Measurements from ENCODE around the gene MUTYH. TPM values are rescaled to one million over a fixed set of nuclear protein-coding genes. Genes with fewer than 3 reads are reported as not detected.

The MUTYH gene
- total RNA-seq, 4 donors from 2014 or later: 34.7 to 62.2 (median 46.0) TPM

GRCh38 chr1:45375104-45376090, 35.2 kb upstream of the MUTYH start:
- Histone ChIP-seq H3K36me3 (no peaks in the 10 kb centered on the region), H3K4me1 (peaks cover 0 to 22% (median 4%) of the 10 kb centered on the region in 4 donors), H3K9me3 (no peaks in the 10 kb centered on the region), H3K27ac (peak overlapping the region in 1 of 4 donors; percentile 55), H3K27me3 (no peaks in the 10 kb centered on the region), H3K4me3 (no peak overlapping the region)
- TF ChIP-seq EP300 (IDR thresholded peaks at IDR 0.05) (no peak), CTCF (IDR thresholded peaks at IDR 0.05) (no peak), POLR2A (IDR thresholded peaks at IDR 0.05) (no peak)
- no peak for DNase-seq (ENCODE audit: low spot score in 2 of 2)
- 58 to 64% methylated on average over 3 of the region's 3 CpGs for WGBS, 2 donors

- Histone ChIP-seq H3K9me3 (no peaks in the 10 kb centered on the region), H3K4me1 (peaks cover 0 to 22% (median 4%) of the 10 kb centered on the region in 4 donors), H3K27ac (peak overlapping the region in 1 of 4 donors; percentile 43), H3K36me3 (no peaks in the 10 kb centered on the region), H3K4me3 (no peak overlapping the region), H3K27me3 (no peaks in the 10 kb centered on the region)
- no peak for DNase-seq (ENCODE audit: low spot score in 2 of 2)
- TF ChIP-seq CTCF (IDR thresholded peaks at IDR 0.05) (no peak), POLR2A (IDR thresholded peaks at IDR 0.05) (no peak), EP300 (IDR thresholded peaks at IDR 0.05) (no peak)
Observed at GRCh38 chr1:45373573-45373972, 33.3 kb upstream of the MUTYH start.

DNA sequence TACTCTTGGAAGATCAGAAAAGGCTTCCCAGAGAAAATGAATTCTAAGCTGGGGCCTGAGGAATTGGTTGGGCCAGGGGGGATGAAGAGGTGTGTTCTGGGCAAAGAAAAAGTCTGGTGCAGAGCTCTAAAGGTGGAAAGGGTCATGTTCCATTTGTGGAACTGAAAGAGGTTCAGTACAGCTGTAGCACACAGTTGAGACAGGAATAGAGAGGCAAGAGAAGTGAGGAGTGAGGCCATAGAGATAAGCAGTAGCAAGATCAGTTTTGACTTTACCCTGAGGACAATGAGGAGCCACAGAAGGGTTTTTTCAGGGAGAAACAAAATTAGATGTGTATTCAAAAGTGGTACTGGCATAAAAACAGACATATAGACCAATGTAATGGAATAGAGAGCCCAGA, 30.3 kb upstream of the MUTYH start:
- H3K27me3 ChIP-seq: no peaks in the 10 kb centered on the region
- no peak overlapping the region for H3K4me3 ChIP-seq
- H3K4me1 ChIP-seq: peaks cover 0 to 11% (median 4%) of the 10 kb centered on the region in 4 donors
- TF ChIP-seq CTCF (IDR thresholded peaks at IDR 0.05) (no peak), POLR2A (IDR thresholded peaks at IDR 0.05) (no peak), EP300 (IDR thresholded peaks at IDR 0.05) (no peak)
- H3K9me3 ChIP-seq: no peaks in the 10 kb centered on the region
- DNase-seq (ENCODE audit: low spot score in 2 of 2): no peak
- H3K27ac ChIP-seq: no peak overlapping the region
- H3K36me3 ChIP-seq: no peaks in the 10 kb centered on the region

DNA sequence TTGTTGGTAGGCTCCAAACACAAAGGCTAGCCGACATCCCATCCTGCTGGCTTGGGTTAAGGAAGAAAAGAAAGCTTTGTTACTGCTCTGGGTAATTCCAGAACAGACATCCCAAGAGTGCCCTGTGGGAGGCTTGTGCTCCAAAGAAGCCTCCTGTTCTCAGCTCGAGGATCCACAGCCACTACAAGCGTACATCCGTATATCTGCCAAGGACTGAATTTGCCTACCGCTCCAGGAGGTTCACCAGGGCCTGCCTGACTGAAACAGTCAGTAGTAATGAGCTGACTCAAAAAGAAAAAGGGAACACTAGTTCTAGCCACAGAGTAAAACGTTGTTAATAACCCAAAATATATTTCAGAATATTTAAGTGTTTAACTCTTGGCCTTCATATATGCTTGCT, 24.8 kb upstream of the MUTYH start:
- DNase-seq (ENCODE audit: low spot score in 2 of 2): no peak
- Histone ChIP-seq H3K4me3 (no peak overlapping the region), H3K36me3 (no peaks in the 10 kb centered on the region), H3K4me1 (peaks cover 0 to 24% (median 15%) of the 10 kb centered on the region in 4 donors), H3K27ac (peak overlapping the region in 1 of 4 donors; percentile 33), H3K27me3 (no peaks in the 10 kb centered on the region), H3K9me3 (no peaks in the 10 kb centered on the region)
- WGBS, 2 donors: 38 to 49% methylated on average over 6 of the region's 6 CpGs
- no peak for TF ChIP-seq CTCF (IDR thresholded peaks at IDR 0.05)
- TF ChIP-seq POLR2A (IDR thresholded peaks at IDR 0.05): no peak
- no peak for TF ChIP-seq EP300 (IDR thresholded peaks at IDR 0.05)

DNA sequence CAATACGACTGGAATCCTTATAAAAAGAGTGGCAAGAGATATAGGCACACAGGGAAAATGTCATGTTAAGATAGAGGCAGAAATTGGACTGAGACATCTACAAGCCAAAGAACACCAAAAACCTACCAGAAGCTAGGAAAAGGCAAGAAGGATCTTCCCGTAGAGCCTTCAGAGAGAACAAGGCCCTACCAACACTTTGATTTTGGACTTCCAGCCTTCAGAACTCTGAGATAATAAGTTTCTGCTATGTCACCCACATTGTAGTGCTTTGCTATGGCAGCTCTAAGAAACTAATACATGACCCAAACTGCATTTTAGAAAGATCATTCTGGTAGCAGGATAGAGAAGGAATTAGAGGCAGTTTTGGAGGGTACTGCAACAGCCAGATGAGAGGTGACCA, 24.1 kb upstream of the MUTYH start:
- H3K27ac ChIP-seq: no peak overlapping the region
- no peak for DNase-seq (ENCODE audit: low spot score in 2 of 2)
- H3K36me3 ChIP-seq: no peaks in the 10 kb centered on the region
- H3K4me3 ChIP-seq: no peak overlapping the region
- peaks cover 0 to 30% (median 16%) of the 10 kb centered on the region in 4 donors for H3K4me1 ChIP-seq
- 88 to 92% methylated on average over 2 of the region's 2 CpGs for WGBS, 2 donors
- TF ChIP-seq EP300 (IDR thresholded peaks at IDR 0.05) (no peak), CTCF (IDR thresholded peaks at IDR 0.05) (no peak), POLR2A (IDR thresholded peaks at IDR 0.05) (no peak)
- H3K27me3 ChIP-seq: no peaks in the 10 kb centered on the region
- H3K9me3 ChIP-seq: no peaks in the 10 kb centered on the region
